ENCODE measurements around the gene MAP3K14.

- TF ChIP-seq CTCF (conservative IDR thresholded peaks at IDR 0.05; ENCODE audit: low read depth, low read length) (no peak), EZH2 (IDR thresholded peaks at IDR 0.05; ENCODE audit: borderline replicate concordance, low read depth, low read length, poor library complexity, severe bottlenecking) (no peak)
These were observed 38.8 kb downstream of the MAP3K14 start for GRCh38 chr17:45277992-45278391.

Data from A673 (cell line).